GM12878 (cell line): ENCODE data around the gene LRBA. TPM values are rescaled to one million over a fixed set of nuclear protein-coding genes. Genes with fewer than 3 reads are reported as not detected.

Source experiments
- ATAC-seq: fragments of 200-7000 bp; cut with Tn5 transposase; 3 replicates; pipeline ENCODE4 v1.9.1; 2020; ENCODE audit warnings: mild to moderate bottlenecking, moderate library complexity
- BruUV-seq: library from RNA; stranded (reverse); fragments of 400-500 nt; replicated peaks from 2 replicates; lab custom pipeline; 2021; lab: Mats Ljungman, UMichigan
- CTCF ChIA-PET: fragments of 300-600 bp; sonication (Branson Sonifier 250); formaldehyde crosslinking; extraction: SDS; loops from one replicate; lab custom pipeline; 2021; ENCODE audit warnings: inconsistent platforms; lab: Yijun Ruan, JAX
- POLR2A ChIA-PET: fragments of 350-600 bp; formaldehyde crosslinking; extraction: SDS; loops from one replicate; lab custom pipeline; 2021; ENCODE audit warnings: inconsistent platforms; lab: Charles Lee
- RAD21 ChIA-PET: fragments of 300-600 bp; sonication (Branson Sonifier 250); formaldehyde crosslinking; loops from one replicate; lab custom pipeline; 2023; ENCODE audit warnings: antibody characterized with exemption; ENCODE audit not compliant: unreplicated experiment; lab: Charles Lee
- SMC1A ChIA-PET: fragments of 300-600 bp; sonication (Branson Sonifier 250); formaldehyde crosslinking; loops from one replicate; lab custom pipeline; 2023; ENCODE audit not compliant: unreplicated experiment, uncharacterized antibody; lab: Charles Lee
- DNase-seq: peaks from one replicate; pipeline ENCODE4 v3.0.0-alpha.2; 2011; ENCODE audit warnings: low read depth, low spot score
- FAIRE-seq: peaks from 3 replicates; lab custom pipeline; 2011; peaks lifted over from hg19 to GRCh38; lab: Jason Lieb, UNC
- H2AFZ ChIP-seq: 2 replicates; pipeline ENCODE4 v1.6.0; 2011; ENCODE audit warnings: low read depth, low read length, control low read depth; ENCODE audit not compliant: control insufficient read depth
- H3K27ac ChIP-seq: 2 replicates; pipeline ENCODE4 v1.5.1; 2011; ENCODE audit warnings: control low read depth; ENCODE audit not compliant: control insufficient read depth, insufficient read depth
- H3K27me3 ChIP-seq, 2 experiments: replicated peaks in 1 of 2; 2 replicates each; pipeline versions ENCODE4 v1.6.0 to v1.6.1; 2011; ENCODE audit warnings: low read length in 1 of 2; ENCODE audit not compliant: control insufficient read depth in 2 of 2, insufficient read depth in 2 of 2
- H3K36me3 ChIP-seq, 2 experiments: 2 replicates each; pipeline ENCODE4 v1.5.1; 2011; ENCODE audit warnings: low read length in 1 of 2; ENCODE audit not compliant: control insufficient read depth in 2 of 2, insufficient read depth in 2 of 2
- H3K4me1 ChIP-seq: 2 replicates; pipeline ENCODE4 v1.6.1; 2011; ENCODE audit warnings: mild to moderate bottlenecking, low read length, moderate library complexity, mixed read lengths; ENCODE audit not compliant: control insufficient read depth, insufficient read depth
- H3K4me2 ChIP-seq: 2 replicates; pipeline ENCODE4 v1.6.0; 2011; ENCODE audit warnings: control low read depth; ENCODE audit not compliant: control insufficient read depth, insufficient read depth
- H3K4me3 ChIP-seq: fragments of 200-600 bp; sonication (generic); 2 replicates; pipeline ENCODE4 v1.5.1; 2016
- H3K79me2 ChIP-seq: 2 replicates; pipeline ENCODE4 v1.6.0; 2011; ENCODE audit warnings: low read length; ENCODE audit not compliant: control insufficient read depth, insufficient read depth
- H3K9ac ChIP-seq: 2 replicates; pipeline ENCODE4 v1.8.0; 2011; ENCODE audit warnings: low read length, control low read depth, mixed read lengths; ENCODE audit not compliant: control insufficient read depth, insufficient read depth
- H3K9me3 ChIP-seq: replicated peaks from 3 replicates; pipeline ENCODE4 v1.5.1; 2011; ENCODE audit warnings: mild to moderate bottlenecking, low read length; ENCODE audit not compliant: control insufficient read depth, insufficient read depth
- H4K20me1 ChIP-seq: 2 replicates; pipeline ENCODE4 v1.6.0; 2011; ENCODE audit not compliant: control insufficient read depth, insufficient read depth
- BACH1 ChIP-seq: fragments of 450-650 bp; IDR thresholded peaks from 2 replicates; pipeline ENCODE4 v1.6.1; 2017; ENCODE audit warnings: mild to moderate bottlenecking, borderline replicate concordance
- BHLHE40 ChIP-seq, 2 experiments: fragments of 450-650 bp in 1 of 2; IDR thresholded peaks; 2 replicates each; pipeline ENCODE4 v1.6.1; 2011 to 2017; ENCODE audit warnings: low read depth in 2 of 2, borderline replicate concordance in 1 of 2, improper control_type of control experiment in 1 of 2, low read length in 1 of 2, mild to moderate bottlenecking in 1 of 2
- CHD4 ChIP-seq: fragments of 200-600 bp; sonication (generic); IDR thresholded peaks from 2 replicates; pipeline ENCODE4 v1.6.1; 2016; ENCODE audit warnings: mild to moderate bottlenecking
- CREM ChIP-seq: IDR thresholded peaks from 2 replicates; pipeline ENCODE4 v1.6.1; 2014; ENCODE audit warnings: antibody characterized with exemption, low read depth
- ELK1 ChIP-seq: IDR thresholded peaks from 2 replicates; pipeline ENCODE4 v1.6.1; 2012; ENCODE audit warnings: low read depth, low read length, improper control_type of control experiment
- ESRRA ChIP-seq: IDR thresholded peaks from 2 replicates; pipeline ENCODE4 v1.6.1; 2012; ENCODE audit warnings: mild to moderate bottlenecking, low read length, improper control_type of control experiment
- GABPA ChIP-seq: IDR thresholded peaks from 2 replicates; pipeline ENCODE4 v1.6.1; 2014; ENCODE audit warnings: antibody characterized with exemption, low read depth, mild to moderate bottlenecking, inconsistent platforms
- HCFC1 ChIP-seq: fragments of 150-350 bp; IDR thresholded peaks from 2 replicates; pipeline ENCODE4 v1.6.1; 2014; ENCODE audit warnings: low read length
- KDM1A ChIP-seq: fragments of 200-600 bp; sonication (generic); IDR thresholded peaks from 2 replicates; pipeline ENCODE4 v1.6.1; 2016; ENCODE audit warnings: borderline replicate concordance
- NBN ChIP-seq: fragments of 450-650 bp; IDR thresholded peaks from 2 replicates; pipeline ENCODE4 v1.6.1; 2016
- SREBF2 ChIP-seq: IDR thresholded peaks from 2 replicates; pipeline ENCODE4 v1.6.1; 2012; ENCODE audit warnings: mild to moderate bottlenecking, low read length
- SUPT20H ChIP-seq: IDR thresholded peaks from 2 replicates; pipeline ENCODE4 v1.6.1; 2011; ENCODE audit warnings: low read depth, mild to moderate bottlenecking, low read length, moderate library complexity, borderline replicate concordance; ENCODE audit not compliant: control insufficient read depth
- ZBTB4 ChIP-seq: fragments of 450-650 bp; formaldehyde crosslinking; IDR thresholded peaks from 2 replicates; pipeline ENCODE4 v1.4.0; 2022; ENCODE audit warnings: mild to moderate bottlenecking, moderate library complexity
- WGBS: methylation state at CpG from one replicate; pipeline ENCODE4 v1.1.6; 2016; ENCODE audit warnings: low lambda C conversion rate; ENCODE audit not compliant: insufficient replicate concordance, insufficient coverage; ENCODE audit errors: missing lambda C conversion rate; 5-methylcytosine and 5-hydroxymethylcytosine counted together
- in situ Hi-C: fragments of 300-500 bp; cut with MboI; formaldehyde crosslinking; loops from 9 replicates; pipeline ENCODE4 v1.14.3; 2018; ENCODE audit warnings: mixed read lengths
- intact Hi-C: fragments of 100-400 bp; cut with micrococcal nuclease; formaldehyde crosslinking; loops from one replicate; pipeline ENCODE4 v1.14.2; 2022; ENCODE audit not compliant: unreplicated experiment
- polyA plus RNA-seq, 11 experiments: library from polyadenylated mRNA; depleted of rRNA in 4 of 11; unstranded in 6 of 11; stranded (reverse) in 5 of 11; fragments of >200 nt; fragmentation: Nextera tagmentation in 4 of 11; fragmentation: Illumina TruSeq in 1 of 11; extraction: Ambion mirVana in 4 of 11; extraction: Trizol in 1 of 11; gene quantifications; 1 replicate in 1 of 11; 2 replicates in 10 of 11; pipeline versions ENCODE4 v1.2.1 to v1.2.3, GENCODE V29; 2011 to 2016; ENCODE audit warnings: inconsistent platforms in 2 of 11, missing spikeins in 2 of 11, low read depth in 1 of 11
- total RNA-seq, 4 experiments: library from RNA; depleted of rRNA in 3 of 4; stranded (reverse); fragments of >200 nt in 3 of 4; fragmentation: Illumina TruSeq in 1 of 4; extraction: Trizol in 1 of 4; gene quantifications; 2 replicates each; pipeline versions ENCODE4 v1.2.1 to v1.2.3, GENCODE V29; 2013 to 2021

LRBA gene
- total and polyA plus RNA-seq, 10 of the 15 experiments (the other 5 are each of a cell fraction or from before 2014, with no cell fraction given): 20.3 to 93.4 (median 55.0) TPM

- TF ChIP-seq ZBTB4 (CRISPR knock-in tag) (no peak), KDM1A (no peak), ELK1 (no peak), BACH1 (no peak), SUPT20H (no peak)
Measured at GRCh38 chr4:150821641-150822040, 193.4 kb downstream of the LRBA start (continued).

DNA sequence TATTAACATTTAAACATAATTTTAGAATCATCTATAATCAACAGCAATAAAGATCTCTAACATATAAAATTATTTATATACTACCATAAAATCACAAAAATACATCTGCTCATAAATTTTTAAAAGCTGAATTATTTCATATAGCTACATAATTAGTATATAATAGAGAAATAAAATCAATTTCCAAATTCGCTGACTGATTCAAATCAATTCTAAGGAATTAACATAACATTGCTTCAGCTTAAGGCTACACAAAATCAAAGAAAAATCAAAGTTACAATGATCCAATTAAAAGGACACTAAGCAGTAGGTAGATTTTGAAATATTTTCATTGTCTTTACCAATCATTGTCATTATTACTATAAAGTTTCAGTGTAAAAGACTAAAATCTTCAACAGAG, 194.7 kb downstream of the LRBA start:
- no TSS peak for BruUV-seq
- 92% methylated on average over 1 of the region's 1 CpG for WGBS
- ChIA-PET SMC1A (interaction anchor here (1.5 to 2.1 kb wide), 3 partner anchors 9 to 13 kb away, joined by 3 to 7 read pairs (median 4); no protein-coding TSS in a partner anchor), CTCF (interaction anchor here (0.7 to 1.4 kb wide), 4 partner anchors 12 to 40 kb away, joined by 3 to 5 read pairs (median 3); no protein-coding TSS in a partner anchor), RAD21 (interaction anchor here (1.1 kb wide), 1 partner anchor 105 kb away, joined by 3 read pairs; no protein-coding TSS in a partner anchor), POLR2A (no interaction called here)
- Histone ChIP-seq H3K9ac (no peak overlapping the region), H3K4me1 (no peaks in the 10 kb centered on the region), H3K36me3 (no peaks in the 10 kb centered on the region; a peak in 1 of 4 replicates), H3K9me3 (peaks cover 3% of the 10 kb centered on the region; the same call in 2 of the 3 replicates), H3K4me3 (no peak overlapping the region), H3K79me2 (no peaks in the 10 kb centered on the region), H3K27ac (no peak overlapping the region), H4K20me1 (no peaks in the 10 kb centered on the region), H2AFZ (no peak overlapping the region), H3K27me3 (no peaks in the 10 kb centered on the region), H3K4me2 (no peak overlapping the region)
- intact Hi-C loops (no loop called here), in situ Hi-C loops (no loop called here)
- DNase-seq (no peak), FAIRE-seq (no peak), ATAC-seq (no peak)
- TF ChIP-seq GABPA (no peak), CHD4 (no peak), ZBTB4 (CRISPR knock-in tag) (no peak), SREBF2 (no peak), NBN (no peak), HCFC1 (no peak), BHLHE40 (IDR thresholded peaks at IDR 0.05; ENCODE audit: borderline replicate concordance in 1 of 2, low read depth in 2 of 2, low read length in 1 of 2) (no peak), CREM (no peak), ESRRA (no peak)
